Measurements from ENCODE around the gene GAA. TPM values are rescaled to one million over a fixed set of nuclear protein-coding genes. Genes with fewer than 3 reads are reported as not detected.

Gene GAA
- total RNA-seq, 2 donors from 2014 or later, result 34.2 to 36.3 TPM

GRCh38 chr17:80109066-80109660 lies 7.8 kb downstream of the GAA start:
- no peak overlapping the region for H3K27ac Mint-ChIP-seq
- ATAC-seq (no peak), DNase-seq (ENCODE audit: low spot score in 2 of 2) (no peak)
- H3K36me3 Mint-ChIP-seq, result peaks cover 0 to 8% of the 10 kb centered on the region in 2 donors
- H3K9me3 Mint-ChIP-seq, result no peaks in the 10 kb centered on the region

GRCh38 chr17:80109713-80110446 lies 8.5 kb downstream of the GAA start:
- no peak for DNase-seq (ENCODE audit: low spot score in 2 of 2)
- no peak for ATAC-seq
- H3K27ac Mint-ChIP-seq, result no peak overlapping the region
- H3K9me3 Mint-ChIP-seq, result no peaks in the 10 kb centered on the region
- peaks cover 0 to 8% of the 10 kb centered on the region in 2 donors for H3K36me3 Mint-ChIP-seq

GRCh38 chr17:80110447-80110812 lies 9.0 kb downstream of the GAA start:
- Mint-ChIP-seq H3K27ac (no peak overlapping the region), H3K36me3 (peaks cover 0 to 11% of the 10 kb centered on the region in 2 donors), H3K9me3 (peaks cover 0 to 5% of the 10 kb centered on the region in 2 donors)
- no peak for DNase-seq (ENCODE audit: low spot score in 2 of 2)
- ATAC-seq, result no peak

- peaks cover 0 to 5% of the 10 kb centered on the region in 2 donors for H3K9me3 Mint-ChIP-seq
- ATAC-seq (no peak), DNase-seq (ENCODE audit: low spot score in 2 of 2) (no peak)
- H3K36me3 Mint-ChIP-seq, result peaks cover 0 to 7% of the 10 kb centered on the region in 2 donors
- no peak overlapping the region for H3K27ac Mint-ChIP-seq
These were observed 9.7 kb downstream of the GAA start for GRCh38 chr17:80110927-80111701.

GRCh38 chr17:80111702-80112470 lies 10.5 kb downstream of the GAA start:
- Mint-ChIP-seq H3K36me3 (peaks cover 0 to 6% of the 10 kb centered on the region in 2 donors), H3K9me3 (peaks cover 0 to 5% of the 10 kb centered on the region in 2 donors), H3K27ac (no peak overlapping the region)
- DNase-seq (ENCODE audit: low spot score in 2 of 2) (no peak), ATAC-seq (peak in 1 of 2 donors; percentile 37)

GRCh38 chr17:80112471-80113032 lies 11.2 kb downstream of the GAA start:
- Mint-ChIP-seq H3K27ac (no peak overlapping the region), H3K36me3 (peaks cover 0 to 6% of the 10 kb centered on the region in 2 donors), H3K9me3 (peaks cover 0 to 5% of the 10 kb centered on the region in 2 donors)
- ATAC-seq (no peak), DNase-seq (ENCODE audit: low spot score in 2 of 2) (no peak)

- Mint-ChIP-seq H3K36me3 (peaks cover 0 to 6% of the 10 kb centered on the region in 2 donors), H3K9me3 (peaks cover 0 to 5% of the 10 kb centered on the region in 2 donors), H3K27ac (no peak overlapping the region)
- ATAC-seq (no peak), DNase-seq (ENCODE audit: low spot score in 2 of 2) (no peak)
These were observed 11.7 kb downstream of the GAA start for GRCh38 chr17:80113033-80113484.

GRCh38 chr17:80114758-80115157 lies 13.4 kb downstream of the GAA start:
- H3K27ac Mint-ChIP-seq, result no peak overlapping the region
- no peak for DNase-seq (ENCODE audit: low spot score in 2 of 2)

GRCh38 chr17:80115159-80115558 lies 13.8 kb downstream of the GAA start:
- H3K36me3 Mint-ChIP-seq, result peaks cover 0 to 6% of the 10 kb centered on the region in 2 donors
- DNase-seq (ENCODE audit: low spot score in 2 of 2), result no peak
- no peak for ATAC-seq
- H3K27ac Mint-ChIP-seq, result no peak overlapping the region
- peaks cover 0 to 5% of the 10 kb centered on the region in 2 donors for H3K9me3 Mint-ChIP-seq

More at GRCh38 chr17:80114758-80115157, 13.4 kb downstream of the GAA start:
- Mint-ChIP-seq H3K9me3 (peaks cover 0 to 5% of the 10 kb centered on the region in 2 donors), H3K36me3 (peaks cover 0 to 6% of the 10 kb centered on the region in 2 donors)
- no peak for ATAC-seq

- Mint-ChIP-seq H3K36me3 (peaks cover 0 to 6% of the 10 kb centered on the region in 2 donors), H3K27ac (no peak overlapping the region), H3K9me3 (peaks cover 0 to 5% of the 10 kb centered on the region in 2 donors)
- DNase-seq (ENCODE audit: low spot score in 2 of 2) (peak in 1 of 2 donors; percentile 43), ATAC-seq (no peak)
These were observed 15.0 kb downstream of the GAA start for GRCh38 chr17:80116276-80116920.

- peak overlapping the region in 1 of 2 donors; percentile 50 for H3K27ac Mint-ChIP-seq
- ATAC-seq (no peak), DNase-seq (ENCODE audit: low spot score in 2 of 2) (peak in 1 of 2 donors; percentile 39)
- H3K9me3 Mint-ChIP-seq, result peaks cover 0 to 5% of the 10 kb centered on the region in 2 donors
- H3K36me3 Mint-ChIP-seq, result peaks cover 0 to 6% of the 10 kb centered on the region in 2 donors
These were observed 15.6 kb downstream of the GAA start for GRCh38 chr17:80116921-80117380.

GRCh38 chr17:80117491-80118401 lies 16.4 kb downstream of the GAA start:
- peaks cover 0 to 5% of the 10 kb centered on the region in 2 donors for H3K9me3 Mint-ChIP-seq
- ATAC-seq (no peak), DNase-seq (ENCODE audit: low spot score in 2 of 2) (peak in 1 of 2 donors; percentile 41)
- peak overlapping the region in 1 of 2 donors; percentile 50 for H3K27ac Mint-ChIP-seq
- peaks cover 0 to 6% of the 10 kb centered on the region in 2 donors for H3K36me3 Mint-ChIP-seq

GRCh38 chr17:80118601-80119270 lies 17.4 kb downstream of the GAA start:
- ATAC-seq (no peak), DNase-seq (ENCODE audit: low spot score in 2 of 2) (peak in 1 of 2 donors; percentile 50)
- H3K9me3 Mint-ChIP-seq, result peaks cover 0 to 5% of the 10 kb centered on the region in 2 donors
- H3K36me3 Mint-ChIP-seq, result peaks cover 0 to 6% of the 10 kb centered on the region in 2 donors
- H3K27ac Mint-ChIP-seq, result no peak overlapping the region

GRCh38 chr17:80119271-80119791 lies 17.9 kb downstream of the GAA start:
- Mint-ChIP-seq H3K27ac (no peak overlapping the region), H3K9me3 (peaks cover 0 to 5% of the 10 kb centered on the region in 2 donors), H3K36me3 (peaks cover 0 to 6% of the 10 kb centered on the region in 2 donors)
- peak in 1 of 2 donors; percentile 51 for DNase-seq (ENCODE audit: low spot score in 2 of 2)
- no peak for ATAC-seq

All from activated naive CD4-positive, alpha-beta T cell treated with anti-CD3 and anti-CD28 coated beads, Interleukin-2, amount 50 U/mL, for 72 hours (primary cell).